GM18507 (cell line): ENCODE results near the gene CTNNBIP1.
A peak's percentile ranks its signal among the peaks of the same experiment; 100 is the strongest.

ENCODE experiments used
- DNase-seq: peaks from one replicate; pipeline ENCODE4 v3.0.0; 2011; ENCODE audit warnings: low read depth; ENCODE audit not compliant: insufficient read length; ENCODE audit errors: extremely low spot score
- FAIRE-seq: peaks from 2 replicates; lab custom pipeline; 2011; peaks lifted over from hg19 to GRCh38; lab: Jason Lieb, UNC

Gene CTNNBIP1

GRCh38 chr1:9842781-9843575, 67.1 kb downstream of the CTNNBIP1 start:
- FAIRE-seq (no peak), DNase-seq (no peak)

GRCh38 chr1:9842073-9842711, 67.9 kb downstream of the CTNNBIP1 start:
- FAIRE-seq (no peak), DNase-seq (no peak)

DNA sequence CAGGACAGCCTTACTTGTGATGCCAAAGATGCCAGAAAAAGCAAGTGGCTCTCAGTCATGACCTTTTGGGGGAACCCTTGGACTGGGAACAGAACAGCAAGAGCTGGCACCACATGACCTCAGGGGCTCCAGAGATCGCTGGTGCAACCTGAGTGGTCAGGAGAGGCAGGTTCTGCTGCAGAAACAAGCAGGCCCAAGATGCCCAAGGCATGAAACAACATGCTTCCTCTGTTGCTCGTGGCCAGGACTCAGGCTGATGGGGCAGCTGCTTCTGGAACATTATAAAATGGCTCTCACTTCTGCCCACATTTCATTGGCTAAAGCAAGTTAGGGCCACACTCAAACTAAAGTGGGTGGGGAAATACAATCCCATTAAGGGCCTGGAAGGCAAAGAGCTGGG, 68.6 kb downstream of the CTNNBIP1 start:
- no peak for FAIRE-seq
- DNase-seq, result no peak

- FAIRE-seq, result no peak
Measured at GRCh38 chr1:9840176-9840575, 69.9 kb downstream of the CTNNBIP1 start.

GRCh38 chr1:9838946-9839345, 71.1 kb downstream of the CTNNBIP1 start:
- DNase-seq (no peak), FAIRE-seq (no peak)

More at GRCh38 chr1:9840176-9840575, 69.9 kb downstream of the CTNNBIP1 start:
- DNase-seq, result no peak

DNA sequence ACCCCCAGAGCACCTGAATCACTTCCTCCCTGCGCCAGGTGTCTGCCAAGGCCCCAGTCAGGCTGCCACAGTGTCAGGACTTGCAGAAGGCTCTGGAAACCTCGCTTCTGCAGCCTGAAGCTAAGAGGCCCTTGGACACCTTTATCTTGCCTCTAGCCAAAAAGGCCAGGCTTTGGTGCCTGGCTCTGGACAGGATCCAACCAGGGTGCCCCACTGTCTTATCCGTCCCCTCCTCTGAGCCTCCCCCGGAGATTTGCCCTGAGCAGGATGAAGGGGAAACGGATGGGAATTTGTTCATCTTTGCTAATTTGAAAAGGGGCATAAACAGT, 73.5 kb downstream of the CTNNBIP1 start:
- no peak for FAIRE-seq
- DNase-seq, result no peak

- FAIRE-seq, result no peak
Measured at GRCh38 chr1:9835758-9836631, 74.1 kb downstream of the CTNNBIP1 start.

GRCh38 chr1:9835404-9835757, 74.7 kb downstream of the CTNNBIP1 start:
- DNase-seq (no peak), FAIRE-seq (no peak)

More at GRCh38 chr1:9835758-9836631, 74.1 kb downstream of the CTNNBIP1 start:
- DNase-seq, result no peak

- no peak for FAIRE-seq
- DNase-seq, result no peak
Measured at GRCh38 chr1:9833632-9834031, 76.4 kb downstream of the CTNNBIP1 start.

GRCh38 chr1:9827558-9828185, 82.4 kb downstream of the CTNNBIP1 start:
- DNase-seq (no peak), FAIRE-seq (no peak)

GRCh38 chr1:9826616-9827015, 83.5 kb downstream of the CTNNBIP1 start:
- FAIRE-seq (no peak), DNase-seq (no peak)

DNA sequence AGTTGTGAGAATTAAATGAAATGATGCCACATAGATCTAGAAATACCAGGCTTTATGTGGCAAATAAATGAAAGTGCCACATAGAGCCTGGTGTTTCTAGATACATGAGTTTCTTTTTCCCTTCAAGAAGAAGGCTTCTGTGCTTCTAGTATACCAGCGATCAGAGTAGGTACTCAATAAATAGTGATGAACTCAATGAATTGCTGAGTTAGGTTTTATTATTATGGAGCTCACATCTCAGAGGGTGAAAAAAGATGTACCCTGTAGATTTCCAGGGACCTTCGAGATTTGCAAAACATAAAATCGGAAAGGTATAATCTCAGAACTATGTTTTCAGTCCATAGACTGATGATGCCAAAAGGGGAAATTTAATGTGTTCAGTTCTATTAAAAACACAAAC, 84.0 kb downstream of the CTNNBIP1 start:
- no peak for DNase-seq
- no peak for FAIRE-seq

- DNase-seq (no peak), FAIRE-seq (peak; percentile 45)
Measured at GRCh38 chr1:9825093-9826074, 84.7 kb downstream of the CTNNBIP1 start.

DNA sequence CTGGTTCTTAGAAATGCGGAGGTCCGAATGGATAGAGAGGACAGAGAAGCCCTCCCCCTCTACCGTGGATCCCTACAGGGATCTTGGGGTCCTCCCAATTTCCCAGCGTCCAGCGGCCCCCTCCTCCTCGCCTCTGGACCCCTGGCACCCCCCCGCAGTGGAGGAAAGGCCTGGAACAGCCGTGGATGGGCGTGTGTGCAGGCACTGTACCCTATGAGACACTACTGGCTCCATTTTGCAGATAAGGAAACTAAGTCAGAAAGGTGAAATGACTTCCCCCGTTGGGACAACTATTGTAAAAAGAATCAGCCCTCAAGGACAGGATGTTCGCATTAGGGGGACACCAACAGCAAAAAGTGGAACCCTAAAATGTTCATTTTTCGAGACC, 85.4 kb downstream of the CTNNBIP1 start:
- no peak for FAIRE-seq
- DNase-seq, result no peak

DNA sequence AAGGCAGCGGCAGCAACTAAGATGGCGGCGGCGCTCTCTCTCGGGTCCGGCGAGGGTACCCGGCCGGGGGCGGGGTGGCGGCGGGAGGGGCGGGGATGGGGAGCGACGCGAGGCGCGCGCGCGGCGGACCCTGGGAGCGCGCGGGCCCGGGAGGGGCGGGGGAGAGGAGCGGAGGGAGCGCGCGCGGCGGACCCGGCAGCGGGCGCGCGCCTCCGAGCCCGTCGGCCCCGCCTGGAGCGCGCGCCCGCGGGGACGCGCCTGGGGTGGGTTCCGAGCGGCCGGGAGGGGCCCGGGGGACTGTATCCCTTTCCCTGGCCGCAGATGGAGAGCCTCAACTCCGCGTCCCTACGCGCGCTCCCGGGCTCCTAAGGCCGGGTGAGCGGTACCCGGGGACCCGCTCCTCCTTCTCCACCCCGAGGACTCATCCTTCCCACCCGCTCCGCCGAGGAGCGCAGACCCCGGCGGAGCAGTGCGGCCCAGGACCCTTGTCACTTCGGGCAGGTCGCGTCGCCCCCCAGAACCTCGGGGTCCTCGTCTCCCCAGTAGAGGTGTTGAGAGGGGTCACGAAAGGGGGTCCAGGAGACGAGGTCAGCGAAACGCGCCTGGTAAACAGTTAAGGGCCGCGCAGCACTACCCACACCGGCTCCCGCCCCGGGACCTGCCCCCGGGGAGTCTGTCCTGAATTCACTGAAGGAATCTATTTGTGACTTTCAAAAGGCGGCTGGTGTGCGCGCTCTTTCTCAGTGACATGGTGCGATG, 85.9 kb downstream of the CTNNBIP1 start, which contains the start of gene CLSTN1:
TSS of gene CLSTN1 (minus strand) at position 23 of the 759 bp plus-strand sequence. CDS start 232 bp downstream, outside the sequence.
- FAIRE-seq (peak; percentile 44), DNase-seq (peak; percentile 95)

DNA sequence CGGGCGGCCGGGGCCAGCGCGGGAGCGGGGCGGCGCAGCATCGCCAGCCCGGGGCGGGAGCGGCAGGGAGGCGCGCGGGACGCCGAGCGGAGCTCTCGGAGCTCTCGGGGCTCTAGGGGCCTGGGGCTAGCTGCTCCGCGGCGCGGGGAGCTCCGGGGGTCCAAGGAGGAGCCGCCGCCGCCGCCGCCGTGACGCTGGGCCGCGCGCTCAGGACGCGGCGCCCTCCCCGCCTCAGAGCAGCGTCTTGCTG, 86.5 kb downstream of the CTNNBIP1 start:
- FAIRE-seq, result no peak
- DNase-seq, result no peak

GRCh38 chr1:9822897-9823692, 87.0 kb downstream of the CTNNBIP1 start:
- FAIRE-seq (peak; percentile 18), DNase-seq (no peak)
